Esophagus muscularis mucosa (tissue), 3 donors: ENCODE results near the gene ABLIM3.

Source experiments
- CTCF ChIP-seq, 3 experiments: fragments of 200-600 bp in 2 of 3; fragments of 450-650 bp in 1 of 3; sonication (generic) in 2 of 3; IDR thresholded peaks; one replicate each; pipeline ENCODE4 v1.5.1; 2017 to 2019; ENCODE audit warnings: antibody characterized with exemption in 3 of 3, mild to moderate bottlenecking in 2 of 3, moderate library complexity in 1 of 3
- POLR2AphosphoS5 ChIP-seq, 2 donors: sonication (generic); formaldehyde crosslinking; IDR thresholded peaks; one replicate each; pipeline ENCODE4 v1.6.1; 2017; ENCODE audit warnings: antibody characterized with exemption in 2 of 2

DNA sequence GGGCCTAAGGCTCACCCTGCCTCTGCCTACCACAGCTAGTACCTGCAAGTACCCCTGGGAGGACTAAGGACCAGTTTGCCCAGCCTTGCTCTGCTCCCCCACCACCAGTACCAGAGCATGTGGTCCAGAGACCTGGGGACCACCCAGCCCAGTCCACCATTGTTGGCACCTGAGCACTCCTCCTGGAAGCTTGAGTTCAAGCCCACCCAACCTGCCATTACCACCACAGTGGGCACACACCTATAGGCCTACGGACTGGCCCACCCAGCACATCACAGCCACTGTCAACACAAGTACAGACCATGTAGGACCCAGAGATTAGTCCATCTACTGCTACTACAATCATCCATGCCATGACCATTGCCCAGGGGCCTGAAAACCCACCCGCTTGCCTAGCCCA lies 47.7 kb upstream of the ABLIM3 start:
- TF ChIP-seq CTCF (IDR thresholded peaks at IDR 0.05): no peak
- no peak for TF ChIP-seq POLR2AphosphoS5 (IDR thresholded peaks at IDR 0.05)
